Activated T-helper 1 cell treated with anti-CD3 and anti-CD28 coated beads, Interleukin-12 subunit alpha, Interleukin-12 subunit beta, Interleukin-2, Interleukin-4 antibody, amounts not matched to agents 30 ng/mL and 10 ng/mL and 1 ng/mL, durations not matched to agents 14 hours and 24 hours and 36 hours (primary cell): ENCODE data around the gene DNAH6. TPM values are rescaled to one million over a fixed set of nuclear protein-coding genes. Genes with fewer than 3 reads are reported as not detected.
A peak's percentile ranks its signal among the peaks of the same experiment; 100 is the strongest.
"Not testable (repeated sequence)": the region's sequence is repeated elsewhere in the genome, so short reads cannot be mapped to it uniquely, and the experiment has no call there.

Experiments
- DNase-seq: peaks from one replicate; pipeline ENCODE4 v3.0.0; 2021; ENCODE audit warnings: low spot score
- H3K27ac Mint-ChIP-seq: one replicate; pipeline ENCODE4 v1.8.0; 2021; ENCODE audit warnings: mild to moderate bottlenecking, mixed read lengths
- H3K27me3 Mint-ChIP-seq: one replicate; pipeline ENCODE4 v1.8.0; 2022; ENCODE audit warnings: mild to moderate bottlenecking, moderate library complexity, mixed read lengths; ENCODE audit not compliant: insufficient read depth
- H3K36me3 Mint-ChIP-seq: one replicate; pipeline ENCODE4 v1.8.0; 2021; ENCODE audit warnings: low read depth, mixed read lengths
- H3K4me1 Mint-ChIP-seq: one replicate; pipeline ENCODE4 v1.8.0; 2021; ENCODE audit warnings: low read depth, mixed read lengths
- H3K4me3 Mint-ChIP-seq: one replicate; pipeline ENCODE4 v1.8.0; 2021; ENCODE audit warnings: mild to moderate bottlenecking, moderate library complexity, mixed read lengths
- H3K9me3 Mint-ChIP-seq: one replicate; pipeline ENCODE4 v1.8.0; 2021; ENCODE audit warnings: mixed read lengths
- intact Hi-C: fragments of 100-400 bp; cut with micrococcal nuclease; formaldehyde crosslinking; loops from one replicate; pipeline ENCODE4 v1.15.1; 2024
- total RNA-seq: library from RNA; stranded (reverse); gene quantifications from 2 replicates; pipeline ENCODE4 v1.2.3, GENCODE V29; 2022

DNAH6 gene
- total RNA-seq, 1 donor from 2014 or later: 0.16 TPM

- H3K4me1 Mint-ChIP-seq: peaks cover 83% of the 10 kb centered on the region
- DNase-seq: no peak
- no peak overlapping the region for H3K4me3 Mint-ChIP-seq
- intact Hi-C loops: loop anchor here (1.0 kb wide), 1 partner anchor 12 kb away; no protein-coding TSS in a partner anchor
- peaks cover 54% of the 10 kb centered on the region for H3K36me3 Mint-ChIP-seq
- H3K27me3 Mint-ChIP-seq: no peaks in the 10 kb centered on the region
- peaks cover 19% of the 10 kb centered on the region for H3K9me3 Mint-ChIP-seq
- H3K27ac Mint-ChIP-seq: no peak overlapping the region
These were observed 335.6 kb downstream of the DNAH6 start for GRCh38 chr2:84851876-84852275.

- Mint-ChIP-seq H3K4me3 (peak overlapping the region; percentile 72), H3K36me3 (peaks cover 48% of the 10 kb centered on the region), H3K9me3 (peaks cover 19% of the 10 kb centered on the region), H3K27ac (no peak overlapping the region), H3K4me1 (peaks cover 85% of the 10 kb centered on the region), H3K27me3 (no peaks in the 10 kb centered on the region)
- intact Hi-C loops: loop anchor here (5.0 kb wide), 1 partner anchor 338 kb away; the partner anchor contains the start of gene DNAH6
- DNase-seq: no peak
These were observed 338.6 kb downstream of the DNAH6 start for GRCh38 chr2:84854850-84855249.

GRCh38 chr2:84855731-84856130, 339.4 kb downstream of the DNAH6 start:
- Mint-ChIP-seq H3K36me3 (peaks cover 45% of the 10 kb centered on the region), H3K4me1 (peaks cover 85% of the 10 kb centered on the region), H3K9me3 (peaks cover 19% of the 10 kb centered on the region), H3K27ac (peak overlapping the region; percentile 83), H3K4me3 (peak overlapping the region; percentile 72), H3K27me3 (no peaks in the 10 kb centered on the region)
- no peak for DNase-seq
- intact Hi-C loops: loop anchor here (1.0 to 5.0 kb wide), 2 partner anchors 9 to 338 kb away; partner anchors contain the start of gene DNAH6

- intact Hi-C loops: loop anchor here (1.0 to 5.0 kb wide), 2 partner anchors 10 to 339 kb away; partner anchors contain the start of gene DNAH6
- no peaks in the 10 kb centered on the region for H3K27me3 Mint-ChIP-seq
- peak; percentile 33 for DNase-seq
- peaks cover 19% of the 10 kb centered on the region for H3K9me3 Mint-ChIP-seq
- peak overlapping the region; percentile 72 for H3K4me3 Mint-ChIP-seq
- peaks cover 40% of the 10 kb centered on the region for H3K36me3 Mint-ChIP-seq
- H3K27ac Mint-ChIP-seq: peak overlapping the region; percentile 83
- H3K4me1 Mint-ChIP-seq: peaks cover 85% of the 10 kb centered on the region
These were observed 340.5 kb downstream of the DNAH6 start for GRCh38 chr2:84856787-84857186.

- Mint-ChIP-seq H3K27me3 (no peaks in the 10 kb centered on the region), H3K4me3 (peak overlapping the region; percentile 72), H3K4me1 (peaks cover 86% of the 10 kb centered on the region), H3K9me3 (peaks cover 13% of the 10 kb centered on the region), H3K27ac (peak overlapping the region; percentile 41), H3K36me3 (peaks cover 38% of the 10 kb centered on the region)
- intact Hi-C loops: loop anchor here (5.0 kb wide), 1 partner anchor 340 kb away; the partner anchor contains the start of gene DNAH6
- no peak for DNase-seq
These were observed 341.3 kb downstream of the DNAH6 start for GRCh38 chr2:84857566-84857965.

GRCh38 chr2:84858123-84858522, 341.8 kb downstream of the DNAH6 start:
- H3K27ac Mint-ChIP-seq: peak overlapping the region; percentile 28
- no peaks in the 10 kb centered on the region for H3K27me3 Mint-ChIP-seq
- no peak overlapping the region for H3K4me3 Mint-ChIP-seq
- peaks cover 91% of the 10 kb centered on the region for H3K4me1 Mint-ChIP-seq
- DNase-seq: no peak
- intact Hi-C loops: loop anchor here (5.0 kb wide), 1 partner anchor 341 kb away; the partner anchor contains the start of gene DNAH6
- peaks cover 33% of the 10 kb centered on the region for H3K36me3 Mint-ChIP-seq
- peaks cover 7% of the 10 kb centered on the region for H3K9me3 Mint-ChIP-seq

GRCh38 chr2:84858937-84859336, 342.6 kb downstream of the DNAH6 start:
- no peak for DNase-seq
- peak overlapping the region; percentile 34 for H3K4me3 Mint-ChIP-seq
- peak overlapping the region; percentile 46 for H3K27ac Mint-ChIP-seq
- intact Hi-C loops: loop anchor here (5.0 kb wide), 1 partner anchor 342 kb away; the partner anchor contains the start of gene DNAH6
- no peaks in the 10 kb centered on the region for H3K27me3 Mint-ChIP-seq
- peaks cover 91% of the 10 kb centered on the region for H3K4me1 Mint-ChIP-seq
- H3K9me3 Mint-ChIP-seq: peaks cover 4% of the 10 kb centered on the region
- peaks cover 31% of the 10 kb centered on the region for H3K36me3 Mint-ChIP-seq

GRCh38 chr2:84861539-84861938, 345.2 kb downstream of the DNAH6 start:
- Mint-ChIP-seq H3K27ac (no peak overlapping the region), H3K36me3 (peaks cover 35% of the 10 kb centered on the region), H3K4me1 (peaks cover 88% of the 10 kb centered on the region), H3K27me3 (no peaks in the 10 kb centered on the region), H3K4me3 (no peak overlapping the region), H3K9me3 (no peaks in the 10 kb centered on the region)
- intact Hi-C loops: no loop called here
- no peak for DNase-seq

GRCh38 chr2:84862006-84862405, 345.7 kb downstream of the DNAH6 start:
- Mint-ChIP-seq H3K27me3 (no peaks in the 10 kb centered on the region), H3K9me3 (no peaks in the 10 kb centered on the region), H3K4me1 (peaks cover 88% of the 10 kb centered on the region), H3K4me3 (no peak overlapping the region), H3K36me3 (peaks cover 32% of the 10 kb centered on the region), H3K27ac (no peak overlapping the region)
- intact Hi-C loops: no loop called here
- no peak for DNase-seq

GRCh38 chr2:84865181-84865783, 349.0 kb downstream of the DNAH6 start:
- Mint-ChIP-seq H3K27ac (peak overlapping the region; percentile 67), H3K36me3 (peaks cover 35% of the 10 kb centered on the region), H3K27me3 (no peaks in the 10 kb centered on the region), H3K4me3 (no peak overlapping the region), H3K4me1 (peaks cover 70% of the 10 kb centered on the region), H3K9me3 (no peaks in the 10 kb centered on the region)
- no peak for DNase-seq
- intact Hi-C loops: loop anchor here (1.0 to 5.0 kb wide), 5 partner anchors 8 to 370 kb away; partner anchors contain the start of gene TRABD2A

- Mint-ChIP-seq H3K27ac (no peak overlapping the region), H3K4me1 (peaks cover 68% of the 10 kb centered on the region), H3K9me3 (no peaks in the 10 kb centered on the region), H3K36me3 (peaks cover 41% of the 10 kb centered on the region), H3K27me3 (no peaks in the 10 kb centered on the region), H3K4me3 (no peak overlapping the region)
- intact Hi-C loops: loop anchor here (5.0 kb wide), 1 partner anchor 224 kb away; no protein-coding TSS in a partner anchor
- DNase-seq: no peak
These were observed 349.8 kb downstream of the DNAH6 start for GRCh38 chr2:84866122-84866521.

GRCh38 chr2:84868327-84868726, 352.0 kb downstream of the DNAH6 start:
- not testable (repeated sequence) for DNase-seq, H3K27me3 Mint-ChIP-seq, H3K9me3 Mint-ChIP-seq, H3K4me3 Mint-ChIP-seq, H3K27ac Mint-ChIP-seq
- H3K4me1 Mint-ChIP-seq: peaks cover 58% of the 10 kb centered on the region
- peaks cover 41% of the 10 kb centered on the region for H3K36me3 Mint-ChIP-seq
- intact Hi-C loops: loop anchor here (5.0 kb wide), 1 partner anchor 226 kb away; no protein-coding TSS in a partner anchor
